Calu3 (cell line): Measurements from ENCODE around the gene LRBA. TPM values are rescaled to one million over a fixed set of nuclear protein-coding genes. Genes with fewer than 3 reads are reported as not detected.
"Not testable (repeated sequence)": the region's sequence is repeated elsewhere in the genome, so short reads cannot be mapped to it uniquely, and the experiment has no call there.

Source experiments
- BruUV-seq: library from RNA; stranded (reverse); fragments of 400-500 nt; replicated peaks from 2 replicates; lab custom pipeline; 2021; lab: Mats Ljungman, UMichigan
- CTCF ChIA-PET: fragments of 300-600 bp; sonication (Branson Sonifier 250); formaldehyde crosslinking; loops from one replicate; lab custom pipeline; 2022; ENCODE audit warnings: antibody characterized with exemption; lab: Charles Lee
- DNase-seq: peaks from one replicate; pipeline ENCODE4 v3.0.0; 2022
- H3K27ac Mint-ChIP-seq: one replicate; pipeline ENCODE4 v1.8.0; 2022; ENCODE audit warnings: mixed read lengths; ENCODE audit not compliant: unreplicated experiment
- H3K27me3 Mint-ChIP-seq: one replicate; pipeline ENCODE4 v1.8.0; 2022; ENCODE audit warnings: mixed read lengths; ENCODE audit not compliant: unreplicated experiment
- H3K36me3 Mint-ChIP-seq: one replicate; pipeline ENCODE4 v1.8.0; 2022; ENCODE audit warnings: mild to moderate bottlenecking, moderate library complexity, mixed read lengths; ENCODE audit not compliant: insufficient read depth, unreplicated experiment
- H3K4me1 Mint-ChIP-seq: one replicate; pipeline ENCODE4 v1.8.0; 2022; ENCODE audit warnings: mild to moderate bottlenecking, low read depth, mixed read lengths; ENCODE audit not compliant: unreplicated experiment
- H3K4me3 Mint-ChIP-seq: one replicate; pipeline ENCODE4 v1.8.0; 2022; ENCODE audit warnings: mild to moderate bottlenecking, low read depth, moderate library complexity, mixed read lengths; ENCODE audit not compliant: unreplicated experiment
- H3K9me3 Mint-ChIP-seq: one replicate; pipeline ENCODE4 v1.8.0; 2022; ENCODE audit warnings: low read depth, mixed read lengths; ENCODE audit not compliant: unreplicated experiment
- intact Hi-C: fragments of 100-400 bp; cut with micrococcal nuclease; formaldehyde crosslinking; loops from one replicate; pipeline ENCODE4 v1.10.0; 2022; ENCODE audit not compliant: unreplicated experiment
- total RNA-seq: library from RNA; stranded (reverse); gene quantifications from 2 replicates; pipeline ENCODE4 v1.2.3, GENCODE V29; 2022
- TF ChIP-seq, protein P1 (sequence below): fragments of 200-600 bp; IDR thresholded peaks from one replicate; pipeline ENCODE4 v1.8.0; 2022; ENCODE audit warnings: antibody characterized with exemption; ENCODE audit not compliant: unreplicated experiment

Gene LRBA
- total RNA-seq, 1 experiment from 2014 or later: 49.0 TPM

DNA sequence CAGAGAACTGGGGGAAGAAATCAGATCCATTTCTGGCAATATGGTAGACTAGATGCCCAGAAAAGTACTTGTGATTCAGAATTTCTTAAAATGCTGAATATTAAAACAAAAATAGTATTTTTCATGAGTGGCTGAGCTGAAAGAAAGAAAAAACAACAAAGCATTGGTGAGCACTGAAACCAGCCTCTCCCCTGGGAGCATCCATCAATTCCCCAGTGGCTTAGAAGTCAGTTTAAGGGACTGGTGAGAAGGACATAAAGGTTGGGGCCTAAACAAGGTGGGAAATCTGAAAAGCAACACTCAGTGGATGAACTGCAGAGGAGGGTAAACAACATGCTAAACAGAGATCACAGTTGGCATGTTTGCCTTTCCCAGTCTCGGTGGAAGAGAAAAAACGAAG is 20.4 kb downstream of the LRBA start:
- Mint-ChIP-seq H3K9me3 (peaks cover 2% of the 10 kb centered on the region), H3K36me3 (peaks cover 9% of the 10 kb centered on the region), H3K27me3 (no peaks in the 10 kb centered on the region), H3K4me1 (peaks cover 20% of the 10 kb centered on the region), H3K27ac (no peak overlapping the region), H3K4me3 (no peak overlapping the region)
- BruUV-seq: no TSS peak
- TF ChIP-seq, protein P1, sequence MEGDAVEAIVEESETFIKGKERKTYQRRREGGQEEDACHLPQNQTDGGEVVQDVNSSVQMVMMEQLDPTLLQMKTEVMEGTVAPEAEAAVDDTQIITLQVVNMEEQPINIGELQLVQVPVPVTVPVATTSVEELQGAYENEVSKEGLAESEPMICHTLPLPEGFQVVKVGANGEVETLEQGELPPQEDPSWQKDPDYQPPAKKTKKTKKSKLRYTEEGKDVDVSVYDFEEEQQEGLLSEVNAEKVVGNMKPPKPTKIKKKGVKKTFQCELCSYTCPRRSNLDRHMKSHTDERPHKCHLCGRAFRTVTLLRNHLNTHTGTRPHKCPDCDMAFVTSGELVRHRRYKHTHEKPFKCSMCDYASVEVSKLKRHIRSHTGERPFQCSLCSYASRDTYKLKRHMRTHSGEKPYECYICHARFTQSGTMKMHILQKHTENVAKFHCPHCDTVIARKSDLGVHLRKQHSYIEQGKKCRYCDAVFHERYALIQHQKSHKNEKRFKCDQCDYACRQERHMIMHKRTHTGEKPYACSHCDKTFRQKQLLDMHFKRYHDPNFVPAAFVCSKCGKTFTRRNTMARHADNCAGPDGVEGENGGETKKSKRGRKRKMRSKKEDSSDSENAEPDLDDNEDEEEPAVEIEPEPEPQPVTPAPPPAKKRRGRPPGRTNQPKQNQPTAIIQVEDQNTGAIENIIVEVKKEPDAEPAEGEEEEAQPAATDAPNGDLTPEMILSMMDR: no peak
- DNase-seq: no peak
- CTCF ChIA-PET: no interaction called here
- intact Hi-C loops: no loop called here

GRCh38 chr4:150993577-150993976 is 21.5 kb downstream of the LRBA start:
- CTCF ChIA-PET, H3K9me3 Mint-ChIP-seq, BruUV-seq: not testable (repeated sequence)

DNA sequence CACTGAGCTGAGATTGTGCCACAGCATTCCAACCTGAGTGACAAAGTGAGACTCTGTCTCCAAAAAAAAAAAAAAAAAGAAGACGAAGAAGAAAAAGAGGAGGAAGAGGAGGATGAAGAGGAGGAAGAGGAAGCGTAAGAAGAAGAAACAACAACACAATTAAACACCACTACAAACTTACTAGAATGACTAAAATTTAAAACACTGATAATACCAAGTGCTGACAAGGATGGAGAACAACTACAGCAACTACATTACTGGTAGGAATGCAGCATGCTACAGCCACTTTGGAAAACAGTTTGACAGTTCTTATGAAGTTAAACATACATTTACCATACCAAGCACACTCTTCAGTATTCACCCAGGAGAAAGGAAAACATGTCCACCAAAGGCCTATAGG is 24.1 kb downstream of the LRBA start:
- CTCF ChIA-PET: interaction anchor here (0.6 kb wide), 1 partner anchor 635 kb away, joined by 3 read pairs; no protein-coding TSS in a partner anchor
- Mint-ChIP-seq H3K4me1 (peaks cover 20% of the 10 kb centered on the region), H3K4me3 (no peak overlapping the region), H3K36me3 (peaks cover 4% of the 10 kb centered on the region), H3K27ac (no peak overlapping the region), H3K9me3 (peaks cover 2% of the 10 kb centered on the region), H3K27me3 (no peaks in the 10 kb centered on the region)
- DNase-seq: no peak
- intact Hi-C loops: no loop called here
- TF ChIP-seq, protein P1: no peak
- BruUV-seq: no TSS peak

More at GRCh38 chr4:150993577-150993976, 21.5 kb downstream of the LRBA start:
- intact Hi-C loops, H3K27me3 Mint-ChIP-seq, H3K36me3 Mint-ChIP-seq, H3K4me3 Mint-ChIP-seq, H3K27ac Mint-ChIP-seq, DNase-seq: not testable (repeated sequence)
- H3K4me1 Mint-ChIP-seq: peaks cover 20% of the 10 kb centered on the region

DNA sequence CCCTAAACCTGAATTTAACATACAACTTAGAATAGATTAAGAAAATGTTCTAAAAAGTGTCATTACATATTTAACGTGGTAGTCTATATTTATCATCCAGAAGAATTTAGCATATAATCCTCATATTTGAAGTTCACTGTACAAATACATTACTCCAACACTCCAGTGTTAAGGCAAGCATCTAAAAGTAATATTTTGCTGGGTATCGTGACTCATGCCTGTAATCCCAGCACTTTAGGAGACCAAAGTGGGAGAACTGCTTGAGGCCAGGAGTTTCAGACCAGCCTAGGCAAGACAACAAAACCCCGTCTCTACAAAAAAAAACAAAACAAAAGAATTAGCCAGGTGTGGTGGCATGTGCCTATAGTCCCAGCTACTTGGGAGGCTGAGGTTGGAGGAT is 24.8 kb downstream of the LRBA start:
- Mint-ChIP-seq H3K4me3 (no peak overlapping the region), H3K27me3 (no peaks in the 10 kb centered on the region), H3K9me3 (peaks cover 2% of the 10 kb centered on the region), H3K27ac (no peak overlapping the region), H3K4me1 (peaks cover 14% of the 10 kb centered on the region), H3K36me3 (peaks cover 4% of the 10 kb centered on the region)
- no peak for DNase-seq
- intact Hi-C loops: no loop called here
- TF ChIP-seq, protein P1: no peak
- no TSS peak for BruUV-seq
- CTCF ChIA-PET: interaction anchor here (0.6 kb wide), 1 partner anchor 634 kb away, joined by 3 read pairs; no protein-coding TSS in a partner anchor

DNA sequence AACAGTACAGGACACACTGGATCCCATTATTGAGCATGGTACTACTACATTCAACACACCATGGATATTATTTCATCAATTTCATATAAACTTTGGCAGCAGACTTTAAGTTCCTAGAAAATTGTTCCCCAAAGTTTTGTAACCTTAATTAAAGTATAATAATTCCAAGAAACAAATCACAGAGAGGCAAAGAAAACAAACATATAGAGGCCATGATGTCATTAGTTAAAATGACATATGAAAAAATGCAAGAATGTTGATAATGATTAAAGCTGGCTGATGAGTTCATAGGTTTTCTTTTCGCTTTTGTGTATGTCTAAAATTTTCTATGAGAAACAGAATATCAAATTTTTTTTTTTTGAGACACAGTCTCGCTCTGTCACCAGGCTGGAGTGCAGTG is 26.8 kb downstream of the LRBA start:
- no peak for DNase-seq
- Mint-ChIP-seq H3K4me1 (peaks cover 9% of the 10 kb centered on the region), H3K27me3 (no peaks in the 10 kb centered on the region), H3K27ac (no peak overlapping the region), H3K9me3 (peaks cover 2% of the 10 kb centered on the region), H3K4me3 (no peak overlapping the region), H3K36me3 (peaks cover 4% of the 10 kb centered on the region)
- CTCF ChIA-PET: no interaction called here
- no TSS peak for BruUV-seq
- intact Hi-C loops: no loop called here
- TF ChIP-seq, protein P1: no peak
